WTC11 (cell line): ENCODE data around the gene LHB. TPM values are rescaled to one million over a fixed set of nuclear protein-coding genes. Genes with fewer than 3 reads are reported as not detected.
A peak's percentile ranks its signal among the peaks of the same experiment; 100 is the strongest.

Experiments
- ATAC-seq: fragments of 200-7000 bp; cut with Tn5 transposase; 2 replicates; pipeline ENCODE4 v1.10.0; 2021; ENCODE audit warnings: mild to moderate bottlenecking, moderate library complexity
- CTCF ChIA-PET: fragments of 300-600 bp; sonication (Branson Sonifier 250); formaldehyde crosslinking; loops from one replicate; lab custom pipeline; 2021; ENCODE audit warnings: antibody characterized with exemption; lab: Charles Lee
- POLR2A ChIA-PET: fragments of 350-600 bp; sonication (Branson Sonifier 250); formaldehyde crosslinking; loops from one replicate; lab custom pipeline; 2021; ENCODE audit warnings: antibody characterized with exemption; lab: Charles Lee
- DNase-seq: peaks from one replicate; pipeline ENCODE4 v3.0.0; 2021; ENCODE audit warnings: low spot score
- H3K27ac Mint-ChIP-seq: 2 replicates; pipeline ENCODE4 v1.8.0; 2021; ENCODE audit warnings: mixed read lengths
- H3K27me3 Mint-ChIP-seq: 2 replicates; pipeline ENCODE4 v1.8.0; 2021; ENCODE audit warnings: low read depth, mild to moderate bottlenecking, moderate library complexity, mixed read lengths
- H3K36me3 Mint-ChIP-seq: 2 replicates; pipeline ENCODE4 v1.8.0; 2021; ENCODE audit warnings: mixed read lengths
- H3K4me1 Mint-ChIP-seq: 2 replicates; pipeline ENCODE4 v1.8.0; 2022; ENCODE audit warnings: mixed read lengths
- H3K4me3 Mint-ChIP-seq: 2 replicates; pipeline ENCODE4 v1.8.0; 2021; ENCODE audit warnings: mild to moderate bottlenecking, moderate library complexity, mixed read lengths
- H3K9me3 Mint-ChIP-seq: 2 replicates; pipeline ENCODE4 v1.8.0; 2021; ENCODE audit warnings: mixed read lengths
- E2F4 ChIP-seq: sonication (generic); formaldehyde crosslinking; IDR thresholded peaks from 2 replicates; pipeline ENCODE4 v1.8.1; 2022; ENCODE audit warnings: low read depth, mild to moderate bottlenecking, moderate library complexity, missing genetic modification reagents, borderline replicate concordance
- EMX1 ChIP-seq: fragments of 250-450 bp; sonication (Bioruptor Pico); IDR thresholded peaks from 2 replicates; pipeline ENCODE4 v1.8.0; 2021; ENCODE audit warnings: mild to moderate bottlenecking
- FOXJ3 ChIP-seq: sonication (generic); formaldehyde crosslinking; IDR thresholded peaks from 2 replicates; pipeline ENCODE4 v1.9.0; 2021; ENCODE audit warnings: missing genetic modification reagents, mild to moderate bottlenecking, borderline replicate concordance
- FOXK1 ChIP-seq: sonication (generic); formaldehyde crosslinking; IDR thresholded peaks from 2 replicates; pipeline ENCODE4 v1.8.0; 2022; ENCODE audit warnings: mild to moderate bottlenecking, moderate library complexity, missing genetic modification reagents
- FOXP4 ChIP-seq: sonication (generic); formaldehyde crosslinking; IDR thresholded peaks from 2 replicates; pipeline ENCODE4 v1.8.0; 2022; ENCODE audit warnings: mild to moderate bottlenecking, missing genetic modification reagents
- HMGA2 ChIP-seq: fragments of 250-450 bp; sonication (Bioruptor Pico); IDR thresholded peaks from 2 replicates; pipeline ENCODE4 v1.4.0; 2021; ENCODE audit warnings: mild to moderate bottlenecking, moderate library complexity
- HMGXB4 ChIP-seq: sonication (generic); formaldehyde crosslinking; IDR thresholded peaks from 2 replicates; pipeline ENCODE4 v1.8.1; 2023; ENCODE audit warnings: mild to moderate bottlenecking, moderate library complexity, missing genetic modification reagents
- JUN ChIP-seq: sonication (generic); formaldehyde crosslinking; IDR thresholded peaks from 2 replicates; pipeline ENCODE4 v1.8.0; 2023; ENCODE audit warnings: mild to moderate bottlenecking, missing genetic modification reagents
- MLX ChIP-seq: sonication (generic); formaldehyde crosslinking; IDR thresholded peaks from 2 replicates; pipeline ENCODE4 v1.8.1; 2023; ENCODE audit warnings: mild to moderate bottlenecking, missing genetic modification reagents, moderate library complexity
- MYBL2 ChIP-seq: sonication (generic); formaldehyde crosslinking; IDR thresholded peaks from 2 replicates; pipeline ENCODE4 v1.8.1; 2023; ENCODE audit warnings: mild to moderate bottlenecking, moderate library complexity, missing genetic modification reagents
- NFATC4 ChIP-seq: fragments of 250-450 bp; sonication (Bioruptor Pico); IDR thresholded peaks from 2 replicates; pipeline ENCODE4 v1.9.0; 2021; ENCODE audit warnings: mild to moderate bottlenecking
- NFYB ChIP-seq: sonication (generic); formaldehyde crosslinking; conservative IDR thresholded peaks from 2 replicates; pipeline ENCODE4 v1.8.0; 2022; ENCODE audit warnings: low read depth, missing genetic modification reagents
- NR2C2 ChIP-seq: sonication (generic); formaldehyde crosslinking; IDR thresholded peaks from 2 replicates; pipeline ENCODE4 v1.8.0; 2022; ENCODE audit warnings: mild to moderate bottlenecking, missing genetic modification reagents
- NR3C1 ChIP-seq: sonication (generic); formaldehyde crosslinking; conservative IDR thresholded peaks from 2 replicates; pipeline ENCODE4 v1.8.1; 2023; ENCODE audit warnings: low read depth, mild to moderate bottlenecking, missing genetic modification reagents
- PREB ChIP-seq: sonication (generic); formaldehyde crosslinking; IDR thresholded peaks from 2 replicates; pipeline ENCODE4 v1.8.1; 2022; ENCODE audit warnings: mild to moderate bottlenecking, missing genetic modification reagents, moderate library complexity, borderline replicate concordance
- PRRX2 ChIP-seq: fragments of 250-450 bp; sonication (Bioruptor Pico); IDR thresholded peaks from 2 replicates; pipeline ENCODE4 v1.8.0; 2021; ENCODE audit warnings: mild to moderate bottlenecking
- RORB ChIP-seq: fragments of 250-450 bp; sonication (Bioruptor Pico); IDR thresholded peaks from 2 replicates; pipeline ENCODE4 v1.9.0; 2021; ENCODE audit warnings: mild to moderate bottlenecking
- SMAD4 ChIP-seq: sonication (generic); formaldehyde crosslinking; IDR thresholded peaks from 2 replicates; pipeline ENCODE4 v1.8.0; 2022; ENCODE audit warnings: mild to moderate bottlenecking, missing genetic modification reagents
- SOX15 ChIP-seq: fragments of 250-450 bp; sonication (Bioruptor Pico); IDR thresholded peaks from 2 replicates; pipeline ENCODE4 v1.9.0; 2021; ENCODE audit warnings: mild to moderate bottlenecking
- ZBTB43 ChIP-seq: sonication (generic); formaldehyde crosslinking; IDR thresholded peaks from 2 replicates; pipeline ENCODE4 v1.8.1; 2023; ENCODE audit warnings: mild to moderate bottlenecking, missing genetic modification reagents
- ZMAT4 ChIP-seq: fragments of 250-450 bp; sonication (Bioruptor Pico); IDR thresholded peaks from 2 replicates; pipeline ENCODE4 v1.9.0; 2021; ENCODE audit warnings: mild to moderate bottlenecking
- ZNF423 ChIP-seq: fragments of 250-450 bp; sonication (Bioruptor Pico); IDR thresholded peaks from 2 replicates; pipeline ENCODE4 v2.1.2; 2022; ENCODE audit warnings: mild to moderate bottlenecking, moderate library complexity
- ZNF671 ChIP-seq: fragments of 250-450 bp; sonication (Bioruptor Pico); IDR thresholded peaks from 2 replicates; pipeline ENCODE4 v1.8.0; 2021; ENCODE audit warnings: mild to moderate bottlenecking
- total RNA-seq: library from RNA; stranded (reverse); gene quantifications from 3 replicates; pipeline ENCODE4 v1.2.3, GENCODE V29; 2021

LHB gene
- total RNA-seq, 1 experiment from 2014 or later, result not detected

GRCh38 chr19:48968813-48969218 lies 48.1 kb downstream of the LHB start:
- CTCF ChIA-PET, result interaction anchor here (2.3 kb wide), 1 partner anchor 33 kb away, joined by 29 read pairs; no protein-coding TSS in a partner anchor
- POLR2A ChIA-PET, result no interaction called here
- H3K27me3 Mint-ChIP-seq, result no peaks in the 10 kb centered on the region
- H3K27ac Mint-ChIP-seq, result no peak overlapping the region
- TF ChIP-seq SMAD4 (CRISPR knock-in tag) (no peak), RORB (no peak), NFATC4 (CRISPR knock-in tag) (no peak), E2F4 (CRISPR knock-in tag) (no peak), NFYB (CRISPR knock-in tag) (no peak), FOXK1 (no peak), SOX15 (no peak), FOXP4 (CRISPR knock-in tag) (no peak), ZBTB43 (CRISPR knock-in tag) (no peak), FOXJ3 (CRISPR knock-in tag) (no peak), HMGXB4 (CRISPR knock-in tag) (no peak)
- TF ChIP-seq, all 79 proteins: peak for 0
- Mint-ChIP-seq H3K36me3 (peaks cover 52% of the 10 kb centered on the region), H3K4me1 (peaks cover 26% of the 10 kb centered on the region), H3K9me3 (peaks cover 4% of the 10 kb centered on the region), H3K4me3 (no peak overlapping the region)
- no peak for ATAC-seq
- no peak for DNase-seq

- TF ChIP-seq EMX1 (CRISPR knock-in tag), result 0 out of 2 replicates have a peak, but pooled peaks have one; percentile 3
- no peak for TF ChIP-seq MLX (CRISPR knock-in tag)
- TF ChIP-seq ZMAT4, result peak; percentile 2; the same call in 1 of the 2 replicates
- TF ChIP-seq RORB, result 0 out of 2 replicates have a peak, but pooled peaks have one; percentile 76
- no peak for TF ChIP-seq JUN (CRISPR knock-in tag)
- no peak for TF ChIP-seq NR3C1 (CRISPR knock-in tag)
- TF ChIP-seq PRRX2 (CRISPR knock-in tag), result no peak
- TF ChIP-seq ZNF423 (CRISPR knock-in tag), result no peak
- no peak for TF ChIP-seq NR2C2 (CRISPR knock-in tag)
- TF ChIP-seq ZNF671 (CRISPR knock-in tag), result no peak
- TF ChIP-seq NFATC4 (CRISPR knock-in tag), result no peak
- TF ChIP-seq PREB (CRISPR knock-in tag), result no peak
- TF ChIP-seq HMGA2 (CRISPR knock-in tag), result no peak
- TF ChIP-seq MYBL2 (CRISPR knock-in tag), result no peak
- no peak for TF ChIP-seq E2F4 (CRISPR knock-in tag)
- Mint-ChIP-seq H3K36me3 (peaks cover 49% of the 10 kb centered on the region), H3K9me3 (peaks cover 4% of the 10 kb centered on the region), H3K27ac (no peak overlapping the region), H3K27me3 (no peaks in the 10 kb centered on the region), H3K4me3 (no peak overlapping the region), H3K4me1 (peaks cover 31% of the 10 kb centered on the region)
- ChIA-PET CTCF (interaction anchor here (1.4 to 2.6 kb wide), 3 partner anchors 8 to 33 kb away, joined by 3 to 13 read pairs (median 8); partner anchors contain the start of genes GYS1 and RUVBL2), POLR2A (interaction anchor here (1.3 kb wide), 1 partner anchor 25 kb away, joined by 3 read pairs; the partner anchor contains the start of gene RUVBL2)
- no peak for ATAC-seq
- DNase-seq, result no peak
These were observed 48.7 kb downstream of the LHB start for GRCh38 chr19:48968179-48968661.
